Mucosa of rectum (tissue), 2 donors: ENCODE measurements around the gene SSMEM1.
"Not testable (repeated sequence)": the region's sequence is repeated elsewhere in the genome, so short reads cannot be mapped to it uniquely, and the experiment has no call there.

ENCODE experiments used
- H3K27ac ChIP-seq, 2 donors: one replicate each; pipeline ENCODE4 v1.7.0; 2013; ENCODE audit warnings: inconsistent platforms in 2 of 2, low read depth in 2 of 2, low read length in 2 of 2
- H3K27me3 ChIP-seq, 2 donors: one replicate each; pipeline ENCODE4 v1.7.0; 2013; ENCODE audit warnings: low read length in 2 of 2; ENCODE audit not compliant: control insufficient read depth in 2 of 2, insufficient read depth in 2 of 2
- H3K36me3 ChIP-seq, 2 donors: one replicate each; pipeline ENCODE4 v1.7.0; 2013; ENCODE audit warnings: low read length in 2 of 2; ENCODE audit not compliant: control insufficient read depth in 2 of 2, insufficient read depth in 2 of 2
- H3K4me1 ChIP-seq, 2 donors: one replicate each; pipeline ENCODE4 v1.7.0; 2013; ENCODE audit warnings: low read length in 2 of 2, mild to moderate bottlenecking in 1 of 2; ENCODE audit not compliant: control insufficient read depth in 2 of 2, insufficient read depth in 2 of 2
- H3K4me3 ChIP-seq, 2 donors: one replicate each; pipeline ENCODE4 v1.7.0; 2013; ENCODE audit warnings: low read length in 2 of 2
- H3K9ac ChIP-seq, 2 donors: one replicate each; pipeline ENCODE4 v1.7.0; 2013; ENCODE audit warnings: low read length in 2 of 2, low read depth in 1 of 2, mild to moderate bottlenecking in 1 of 2
- H3K9me3 ChIP-seq, 2 donors: one replicate each; pipeline ENCODE4 v1.7.0; 2013; ENCODE audit warnings: low read length in 2 of 2; ENCODE audit not compliant: control insufficient read depth in 2 of 2
- donor health status: healthy.
- donor health status: Normal muscosa, but diverticular disease.

The SSMEM1 gene

GRCh38 chr7:130242198-130243014 is 34.7 kb downstream of the SSMEM1 start:
- no peak overlapping the region for H3K9ac ChIP-seq
- H3K27ac ChIP-seq: no peak overlapping the region
- H3K4me1 ChIP-seq: no peaks in the 10 kb centered on the region
- no peak overlapping the region for H3K4me3 ChIP-seq
- no peaks in the 10 kb centered on the region for H3K9me3 ChIP-seq
- H3K36me3 ChIP-seq: no peaks in the 10 kb centered on the region
- H3K27me3 ChIP-seq: no peaks in the 10 kb centered on the region

DNA sequence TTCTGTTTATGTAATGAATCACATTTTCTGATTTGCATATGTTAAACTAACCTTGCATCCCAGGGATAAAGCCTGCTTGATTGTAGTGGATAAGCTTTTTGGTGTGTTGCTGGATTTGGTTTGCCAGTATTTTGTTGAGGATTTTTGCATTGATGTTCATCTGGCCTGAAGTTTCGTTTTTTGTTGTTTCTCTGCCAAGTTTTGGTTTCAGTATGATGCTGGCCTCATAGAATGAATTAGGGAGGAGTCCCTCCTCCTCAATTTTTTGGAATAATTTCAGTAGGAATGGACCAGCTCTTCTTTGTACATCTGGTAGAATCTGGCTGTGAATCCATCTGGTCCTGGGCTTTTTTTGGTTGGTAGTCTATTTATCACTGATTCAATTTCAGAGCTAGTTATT is 35.8 kb downstream of the SSMEM1 start:
- not testable (repeated sequence) for H3K27me3 ChIP-seq, H3K9ac ChIP-seq, H3K4me1 ChIP-seq, H3K27ac ChIP-seq, H3K9me3 ChIP-seq, H3K36me3 ChIP-seq, H3K4me3 ChIP-seq

GRCh38 chr7:130246491-130246890 is 38.8 kb downstream of the SSMEM1 start:
- not testable (repeated sequence) for H3K27me3 ChIP-seq, H3K27ac ChIP-seq, H3K9ac ChIP-seq, H3K4me3 ChIP-seq, H3K4me1 ChIP-seq, H3K36me3 ChIP-seq, H3K9me3 ChIP-seq

DNA sequence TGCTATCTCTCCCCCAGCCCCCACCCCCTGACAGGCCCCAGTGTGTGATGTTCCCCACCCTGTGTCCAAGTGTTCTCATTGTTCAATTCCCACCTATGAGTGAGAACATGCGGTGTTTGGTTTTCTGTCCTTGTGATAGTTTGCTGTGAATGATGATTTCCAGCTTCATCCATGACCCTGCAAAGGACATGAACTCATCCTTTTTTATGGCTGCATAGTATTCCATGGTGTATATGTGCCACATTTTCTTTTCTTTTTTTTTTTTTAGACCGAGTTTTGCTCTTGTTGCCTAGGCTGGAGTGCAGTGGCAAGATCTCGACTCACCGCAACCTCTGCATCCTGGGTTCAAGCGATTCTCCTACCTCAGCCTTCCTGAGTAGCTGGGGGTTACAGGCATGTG is 41.2 kb downstream of the SSMEM1 start:
- not testable (repeated sequence) for H3K36me3 ChIP-seq, H3K9ac ChIP-seq, H3K9me3 ChIP-seq, H3K4me1 ChIP-seq, H3K27ac ChIP-seq, H3K27me3 ChIP-seq, H3K4me3 ChIP-seq

GRCh38 chr7:130249626-130250025 is 42.0 kb downstream of the SSMEM1 start:
- H3K27me3 ChIP-seq, H3K27ac ChIP-seq, H3K4me1 ChIP-seq, H3K9ac ChIP-seq, H3K36me3 ChIP-seq, H3K4me3 ChIP-seq, H3K9me3 ChIP-seq: not testable (repeated sequence)

GRCh38 chr7:130254555-130254954 is 46.9 kb downstream of the SSMEM1 start:
- Histone ChIP-seq H3K9me3 (peaks cover 3 to 7% of the 10 kb centered on the region in 2 donors), H3K36me3 (no peaks in the 10 kb centered on the region), H3K4me1 (no peaks in the 10 kb centered on the region), H3K27ac (no peak overlapping the region), H3K9ac (no peak overlapping the region), H3K4me3 (no peak overlapping the region), H3K27me3 (no peaks in the 10 kb centered on the region)

DNA sequence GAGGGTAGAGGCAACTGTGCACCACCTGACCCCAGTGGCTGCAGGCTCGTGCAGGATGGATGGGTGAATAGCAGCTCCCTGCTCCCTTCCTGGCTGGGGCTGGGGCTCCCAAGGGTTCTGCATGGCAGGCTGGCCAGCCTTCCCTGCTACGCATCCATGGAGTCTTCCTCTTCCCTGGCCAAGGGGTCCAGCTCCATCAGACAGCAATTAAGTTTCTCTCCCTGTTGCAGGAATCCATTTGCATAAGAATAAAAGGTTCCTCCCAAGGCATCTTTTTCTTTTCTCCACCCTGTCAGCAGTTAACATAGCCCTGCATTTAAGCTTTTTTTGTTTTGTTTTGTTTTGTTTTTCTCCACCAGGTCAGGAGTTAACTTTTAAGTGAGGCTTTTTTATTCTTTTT is 49.0 kb downstream of the SSMEM1 start:
- H3K27ac ChIP-seq: no peak overlapping the region
- no peaks in the 10 kb centered on the region for H3K4me1 ChIP-seq
- H3K9me3 ChIP-seq: peaks cover 3 to 7% of the 10 kb centered on the region in 2 donors
- H3K9ac ChIP-seq: no peak overlapping the region
- H3K36me3 ChIP-seq: no peaks in the 10 kb centered on the region
- no peaks in the 10 kb centered on the region for H3K27me3 ChIP-seq
- H3K4me3 ChIP-seq: no peak overlapping the region

- H3K4me1 ChIP-seq: no peaks in the 10 kb centered on the region
- peaks cover 3 to 7% of the 10 kb centered on the region in 2 donors for H3K9me3 ChIP-seq
Observed at GRCh38 chr7:130258494-130259078, 50.9 kb downstream of the SSMEM1 start.

DNA sequence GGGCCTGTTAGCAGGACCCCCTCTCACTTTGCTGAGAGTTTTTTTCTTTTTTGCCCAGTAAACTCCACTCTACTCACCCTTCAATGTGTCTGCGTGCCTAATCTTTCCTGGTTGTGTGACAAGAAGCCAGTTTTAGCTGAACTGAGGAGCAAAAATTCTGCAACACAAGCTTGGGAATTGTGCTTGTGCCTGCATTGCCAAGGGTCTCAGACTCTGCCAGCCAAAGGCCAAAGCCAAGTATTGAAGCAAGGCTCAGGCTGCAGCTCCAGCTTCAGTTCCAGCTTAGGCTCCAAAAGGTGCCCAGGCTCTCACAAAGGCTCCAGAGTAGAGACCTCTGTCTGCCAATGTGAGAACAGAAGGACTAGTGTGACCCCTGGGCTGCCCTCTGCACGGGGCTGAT is 54.8 kb downstream of the SSMEM1 start:
- H3K4me3 ChIP-seq: no peak overlapping the region
- H3K9me3 ChIP-seq: peaks cover 3 to 7% of the 10 kb centered on the region in 2 donors
- no peaks in the 10 kb centered on the region for H3K27me3 ChIP-seq
- no peak overlapping the region for H3K9ac ChIP-seq
- no peak overlapping the region for H3K27ac ChIP-seq
- no peaks in the 10 kb centered on the region for H3K36me3 ChIP-seq
- no peaks in the 10 kb centered on the region for H3K4me1 ChIP-seq

More at GRCh38 chr7:130258494-130259078, 50.9 kb downstream of the SSMEM1 start:
- Histone ChIP-seq H3K27me3 (no peaks in the 10 kb centered on the region), H3K27ac (no peak overlapping the region), H3K9ac (no peak overlapping the region), H3K36me3 (no peaks in the 10 kb centered on the region), H3K4me3 (no peak overlapping the region)

DNA sequence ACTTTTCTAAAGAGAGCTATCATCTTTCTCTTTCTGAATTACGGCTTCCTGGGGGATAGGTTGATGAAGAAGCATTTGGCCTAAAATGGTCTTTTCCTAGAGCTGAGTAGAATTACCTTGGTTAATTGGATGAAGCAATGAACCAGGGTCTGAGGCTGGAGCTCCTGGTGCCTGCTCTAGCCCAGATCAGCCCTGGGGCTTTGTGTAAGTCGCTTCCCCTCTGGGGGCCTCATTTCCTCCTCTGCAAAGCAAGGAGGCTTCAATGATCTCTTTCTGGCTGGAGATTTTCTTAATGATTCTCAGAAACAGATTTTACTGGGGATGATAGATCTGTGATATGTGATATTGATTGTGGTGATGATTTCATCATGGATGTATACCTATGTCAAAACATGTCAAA is 55.5 kb downstream of the SSMEM1 start:
- Histone ChIP-seq H3K4me1 (no peaks in the 10 kb centered on the region), H3K9ac (no peak overlapping the region), H3K4me3 (no peak overlapping the region), H3K27ac (no peak overlapping the region), H3K9me3 (peaks cover under 1 to 3% of the 10 kb centered on the region in 2 donors), H3K27me3 (no peaks in the 10 kb centered on the region), H3K36me3 (no peaks in the 10 kb centered on the region)
